ENCODE measurements around the gene CA10.

The CA10 gene

GRCh38 chr17:51598824-51599223 lies 559.7 kb downstream of the CA10 start:
- TF ChIP-seq ZNF70 (CRISPR knock-in tag; IDR thresholded peaks at IDR 0.05) = no peak
- TF ChIP-seq ZFP30 (CRISPR knock-in tag; IDR thresholded peaks at IDR 0.05) = no peak
- no peak for TF ChIP-seq ZNF8 (CRISPR knock-in tag; IDR thresholded peaks at IDR 0.05)
- no peak for TF ChIP-seq BACH2 (CRISPR knock-in tag; IDR thresholded peaks at IDR 0.05; ENCODE audit: borderline replicate concordance)
- TF ChIP-seq ARNTL (CRISPR knock-in tag; IDR thresholded peaks at IDR 0.05; ENCODE audit: borderline replicate concordance, low read depth) = no peak
- no peak for TF ChIP-seq PATZ1 (CRISPR knock-in tag; IDR thresholded peaks at IDR 0.05; ENCODE audit: borderline replicate concordance)
- TF ChIP-seq SNAI2 (CRISPR knock-in tag; IDR thresholded peaks at IDR 0.05) = no peak
- TF ChIP-seq GLIS3 (CRISPR knock-in tag; IDR thresholded peaks at IDR 0.05) = no peak
- no peak for TF ChIP-seq POU6F1 (CRISPR knock-in tag; IDR thresholded peaks at IDR 0.05; ENCODE audit: borderline replicate concordance, low read depth)
- TF ChIP-seq RARB (CRISPR knock-in tag; IDR thresholded peaks at IDR 0.05) = no peak
- TF ChIP-seq CSDC2 (CRISPR knock-in tag; IDR thresholded peaks at IDR 0.05) = no peak
- no peak for TF ChIP-seq CREB5 (CRISPR knock-in tag; IDR thresholded peaks at IDR 0.05; ENCODE audit: low read depth)
- no peak for TF ChIP-seq ESRRG (CRISPR knock-in tag; IDR thresholded peaks at IDR 0.05)
- no peak for TF ChIP-seq ISL1 (CRISPR knock-in tag; IDR thresholded peaks at IDR 0.05)
- ATAC-seq = no peak

GRCh38 chr17:51597345-51597744 lies 561.2 kb downstream of the CA10 start:
- TF ChIP-seq BACH2 (CRISPR knock-in tag; IDR thresholded peaks at IDR 0.05; ENCODE audit: borderline replicate concordance) (no peak), TCF4 (CRISPR knock-in tag; IDR thresholded peaks at IDR 0.05; ENCODE audit: borderline replicate concordance) (no peak), ZFP3 (CRISPR knock-in tag; IDR thresholded peaks at IDR 0.05) (no peak), CREB5 (CRISPR knock-in tag; IDR thresholded peaks at IDR 0.05; ENCODE audit: low read depth) (no peak)
- ATAC-seq = no peak

- TF ChIP-seq PATZ1 (CRISPR knock-in tag; IDR thresholded peaks at IDR 0.05; ENCODE audit: borderline replicate concordance) (no peak), TOX (CRISPR knock-in tag; IDR thresholded peaks at IDR 0.05; ENCODE audit: borderline replicate concordance) (no peak)
- no peak for ATAC-seq
Observed at GRCh38 chr17:51595826-51596398, 562.6 kb downstream of the CA10 start.

- 0 out of 2 replicates have a peak, but pooled peaks have one; percentile 31 for TF ChIP-seq ISL1 (CRISPR knock-in tag; IDR thresholded peaks at IDR 0.05)
- no peak for TF ChIP-seq ZNF8 (CRISPR knock-in tag; IDR thresholded peaks at IDR 0.05)
- TF ChIP-seq CSRNP3 (CRISPR knock-in tag; IDR thresholded peaks at IDR 0.05) = no peak
- no peak for TF ChIP-seq ZNF70 (CRISPR knock-in tag; IDR thresholded peaks at IDR 0.05)
- TF ChIP-seq CREB5 (CRISPR knock-in tag; IDR thresholded peaks at IDR 0.05; ENCODE audit: low read depth) = no peak
- no peak for TF ChIP-seq ZNF565 (CRISPR knock-in tag; conservative IDR thresholded peaks at IDR 0.05; ENCODE audit: low read depth)
- no peak for TF ChIP-seq ARNTL (CRISPR knock-in tag; IDR thresholded peaks at IDR 0.05; ENCODE audit: borderline replicate concordance, low read depth)
- TF ChIP-seq POU6F1 (CRISPR knock-in tag; IDR thresholded peaks at IDR 0.05; ENCODE audit: borderline replicate concordance, low read depth) = no peak
- ATAC-seq = no peak
Observed at GRCh38 chr17:51590071-51590656, 568.4 kb downstream of the CA10 start.
